Inferior parietal cortex (tissue), 1 donor: ENCODE measurements around the gene UPK3A.
A peak's percentile ranks its signal among the peaks of the same experiment; 100 is the strongest.
"Not testable (repeated sequence)": the region's sequence is repeated elsewhere in the genome, so short reads cannot be mapped to it uniquely, and the experiment has no call there.

Experiments used
- DNase-seq: peaks from one replicate; pipeline ENCODE4 v3.0.0-alpha.2; 2016; ENCODE audit errors: extremely low spot score

The UPK3A gene

GRCh38 chr22:45309422-45310227 is 24.9 kb downstream of the UPK3A start, which contains the start of gene FAM118A:
TSS of gene FAM118A (plus strand) at chr22:45309934. CDS start at chr22:45322380, 12,446 bp downstream.
- peak; percentile 95 for DNase-seq

DNA sequence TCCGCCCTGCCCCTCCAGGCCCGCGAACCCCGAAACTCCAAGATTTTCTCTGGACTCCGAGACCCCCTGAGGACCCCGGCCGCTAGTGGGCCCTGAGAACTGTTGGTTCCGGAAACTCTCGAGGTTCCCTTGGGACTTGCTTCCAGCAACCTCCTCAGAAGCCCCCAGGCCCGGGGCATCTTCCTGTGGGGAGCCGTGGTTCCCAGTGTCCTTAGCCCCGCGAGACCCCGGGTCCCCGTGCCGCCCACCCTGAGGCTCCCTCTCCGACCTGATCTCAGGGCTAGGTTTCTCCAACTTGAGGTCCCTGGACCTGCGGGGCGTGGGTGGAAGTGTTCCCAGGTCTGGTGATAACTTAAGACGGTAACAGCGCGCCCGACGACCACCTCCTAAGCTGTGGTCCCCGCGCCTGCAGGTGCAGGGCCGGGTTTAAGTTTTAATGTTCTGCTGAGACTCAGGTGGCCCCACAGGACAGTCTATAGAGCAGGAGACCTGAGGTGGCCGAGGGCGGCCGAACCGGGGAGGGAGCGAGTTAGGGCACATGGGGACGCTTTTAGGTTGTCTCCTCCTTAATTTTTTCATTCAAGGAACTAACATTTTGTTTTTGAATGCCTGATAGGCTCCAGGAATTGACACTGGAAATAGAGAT is 25.7 kb downstream of the UPK3A start:
- no peak for DNase-seq

GRCh38 chr22:45310977-45311531 is 26.3 kb downstream of the UPK3A start:
- DNase-seq, result no peak

GRCh38 chr22:45312415-45312814 is 27.7 kb downstream of the UPK3A start:
- DNase-seq, result no peak

GRCh38 chr22:45312856-45313255 is 28.1 kb downstream of the UPK3A start:
- no peak for DNase-seq

GRCh38 chr22:45314054-45314721 is 29.4 kb downstream of the UPK3A start:
- DNase-seq, result no peak

- DNase-seq, result no peak
Measured at GRCh38 chr22:45314786-45315185, 30.0 kb downstream of the UPK3A start.

DNA sequence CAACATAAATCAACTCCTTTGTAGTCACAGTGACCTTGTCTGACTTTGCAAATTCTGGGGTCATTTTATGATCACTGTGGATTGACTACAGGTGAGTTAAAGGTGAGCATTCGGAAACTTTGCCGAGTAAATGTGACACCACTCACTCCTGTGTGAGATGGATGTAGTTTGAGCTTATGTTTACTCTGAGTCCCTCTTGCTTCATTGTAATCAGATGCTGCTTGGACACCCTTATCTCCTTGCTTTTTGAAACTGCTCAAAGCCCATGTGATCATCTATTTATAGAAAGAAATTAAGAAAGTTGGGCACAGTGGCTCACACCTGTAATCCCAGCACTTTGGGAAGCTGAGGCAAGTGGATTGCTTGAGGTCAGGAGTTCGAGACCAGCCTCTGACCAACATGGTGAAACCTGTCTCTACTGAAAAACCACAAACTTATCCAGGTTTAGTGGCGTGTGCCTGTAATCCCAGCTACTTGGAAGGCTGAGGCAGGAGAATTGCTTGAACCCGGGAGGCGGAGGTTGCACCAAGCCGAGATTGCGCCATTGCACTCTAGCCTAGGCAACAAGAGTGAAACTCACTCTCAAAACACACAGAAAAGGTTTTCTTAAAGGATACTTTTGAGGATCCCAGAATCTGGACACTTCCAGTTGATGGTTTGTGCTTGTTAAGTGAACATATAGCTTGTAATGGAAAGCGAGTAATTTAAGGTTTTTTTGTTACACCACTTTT is 32.2 kb downstream of the UPK3A start:
- DNase-seq, result no peak

GRCh38 chr22:45317551-45318167 is 32.9 kb downstream of the UPK3A start:
- no peak for DNase-seq

GRCh38 chr22:45318168-45318557 is 33.4 kb downstream of the UPK3A start:
- DNase-seq, result peak; percentile 62

GRCh38 chr22:45318558-45319323 is 34.0 kb downstream of the UPK3A start:
- DNase-seq, result no peak

DNA sequence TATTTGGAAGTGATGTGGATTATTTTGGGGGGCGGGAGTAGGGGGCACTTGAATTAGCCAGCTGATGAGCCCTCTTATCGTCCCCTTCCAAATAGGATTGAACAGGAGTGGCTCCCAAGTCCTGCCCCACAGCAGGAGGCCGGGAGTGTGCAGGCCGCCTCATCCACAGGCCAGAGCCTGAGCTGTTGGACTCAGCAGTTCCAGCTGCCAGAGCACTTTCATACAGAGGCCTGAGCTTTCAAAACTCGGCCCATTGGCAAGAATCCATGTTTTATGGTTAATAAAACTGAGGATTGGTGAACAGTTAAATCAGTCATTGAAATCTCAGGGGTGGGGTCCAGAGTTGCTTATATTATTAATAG is 34.6 kb downstream of the UPK3A start:
- no peak for DNase-seq

DNA sequence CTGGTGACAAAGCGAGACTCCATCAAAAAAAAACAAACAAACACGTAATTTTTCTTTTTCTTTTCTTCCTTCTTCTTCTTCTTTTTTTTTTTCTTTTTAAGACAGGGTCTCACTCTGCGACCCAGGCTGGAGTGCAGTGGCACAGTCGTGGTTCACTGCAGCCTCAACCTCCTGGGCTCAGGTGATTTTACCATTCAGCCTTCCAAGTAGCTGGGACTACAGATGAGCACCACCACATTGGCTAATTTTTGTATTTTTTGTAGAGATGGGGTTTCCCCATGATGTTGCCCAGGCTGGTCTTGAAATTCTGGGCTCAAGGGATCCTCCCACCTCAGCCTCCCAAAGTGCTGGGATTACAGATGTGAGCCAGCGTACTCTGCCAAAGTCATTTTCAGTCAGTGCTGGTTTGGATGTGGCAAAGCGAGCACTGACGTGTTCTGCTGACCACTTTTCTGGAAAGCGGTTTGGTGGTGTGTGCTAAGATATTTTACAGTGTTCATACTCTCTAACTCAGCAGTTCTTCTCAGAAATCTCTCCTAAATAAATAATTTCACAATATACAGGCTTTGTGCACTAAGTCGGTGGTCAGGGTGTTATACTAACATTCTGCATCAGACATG is 35.7 kb downstream of the UPK3A start:
- no peak for DNase-seq

GRCh38 chr22:45321827-45322226 is 37.1 kb downstream of the UPK3A start:
- no peak for DNase-seq

- no peak for DNase-seq
Measured at GRCh38 chr22:45322873-45323525, 38.2 kb downstream of the UPK3A start.

- no peak for DNase-seq
Measured at GRCh38 chr22:45323695-45324094, 38.9 kb downstream of the UPK3A start.

- no peak for DNase-seq
Measured at GRCh38 chr22:45324311-45324711, 39.6 kb downstream of the UPK3A start.

DNA sequence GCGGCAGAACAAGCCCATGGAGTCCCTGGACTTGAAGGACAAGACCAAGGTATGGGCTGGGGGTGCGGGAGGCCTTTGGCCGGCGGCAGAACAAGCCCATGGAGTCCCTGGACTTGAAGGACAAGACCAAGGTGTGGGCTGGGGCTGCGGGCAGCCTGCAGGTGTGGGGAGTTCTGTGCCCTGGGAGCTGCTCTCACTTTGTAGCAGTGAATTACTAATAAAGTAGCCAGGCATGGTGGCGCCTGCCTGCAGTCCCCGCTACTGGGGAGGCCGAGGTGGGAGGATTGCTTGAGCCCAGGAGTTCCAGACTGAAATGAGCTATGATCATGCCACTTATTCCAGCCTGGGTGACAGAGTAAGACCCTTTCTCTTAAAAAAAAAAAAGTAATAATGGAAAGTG is 43.5 kb downstream of the UPK3A start:
- not testable (repeated sequence) for DNase-seq

DNA sequence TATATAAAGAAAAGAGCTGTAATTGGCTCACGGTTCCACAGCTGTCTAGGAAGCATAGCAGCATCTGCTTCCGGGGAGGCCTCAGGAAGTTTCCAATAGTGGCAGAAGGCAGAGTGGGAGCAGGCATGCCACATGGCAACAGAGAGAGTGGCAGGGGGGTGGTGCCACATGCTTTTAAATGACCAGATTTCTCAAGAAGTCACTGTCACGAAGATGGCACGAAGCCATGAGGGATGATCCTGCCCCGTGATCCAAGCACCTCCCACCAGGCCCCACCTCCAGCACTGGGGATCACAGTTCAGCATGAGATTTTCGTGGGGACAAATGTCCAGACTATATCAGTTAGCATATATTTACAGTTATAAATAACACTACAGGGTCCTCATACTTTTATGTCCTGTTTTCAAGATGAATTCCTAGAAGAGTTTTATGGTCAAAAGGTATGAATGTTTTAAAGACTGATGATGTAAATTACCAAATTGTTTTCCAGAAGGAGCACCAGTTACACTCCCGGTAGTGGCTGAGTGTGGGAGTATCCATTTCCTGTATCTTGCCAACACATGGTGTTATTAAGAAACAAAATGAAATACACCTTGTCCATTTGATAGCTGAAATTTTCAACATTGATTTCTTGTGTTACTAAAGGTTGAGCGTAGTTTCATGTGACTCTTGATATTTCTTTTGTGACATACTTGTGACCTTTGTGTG is 44.2 kb downstream of the UPK3A start:
- DNase-seq, result no peak
